HCT116 (cell line): ENCODE measurements around the gene TAF6L. TPM values are rescaled to one million over a fixed set of nuclear protein-coding genes. Genes with fewer than 3 reads are reported as not detected.

Experiments used
- ATAC-seq: fragments of 200-7000 bp; cut with Tn5 transposase; 2 replicates; pipeline ENCODE4 v1.9.1; 2020; ENCODE audit warnings: mild to moderate bottlenecking, moderate library complexity
- BruUV-seq: library from RNA; stranded (reverse); fragments of 400-500 nt; replicated peaks from 2 replicates; lab custom pipeline; 2021; lab: Mats Ljungman, UMichigan
- CTCF ChIA-PET: fragments of 300-600 bp; sonication (Branson Sonifier 250); formaldehyde crosslinking; loops from one replicate; lab custom pipeline; 2021; ENCODE audit warnings: antibody characterized with exemption; lab: Charles Lee
- POLR2A ChIA-PET: fragments of 300-600, 350-600 bp; sonication (Branson Sonifier 250); formaldehyde crosslinking; loops from one replicate; lab custom pipeline; 2021; ENCODE audit warnings: antibody characterized with exemption; lab: Charles Lee
- RAD21 ChIA-PET, 2 experiments: fragments of 300-600 bp; sonication (Branson Sonifier 250); formaldehyde crosslinking; loops; one replicate each; lab custom pipeline; 2023; ENCODE audit warnings: low total read pairs in 2 of 2; ENCODE audit not compliant: uncharacterized antibody in 2 of 2, unreplicated experiment in 2 of 2, low non-redundant PET in 1 of 2; lab: Charles Lee
- DNase-seq: peaks from one replicate; pipeline ENCODE4 v3.0.0-alpha.2; 2010; ENCODE audit warnings: low read depth, low spot score
- H2AFZ ChIP-seq: fragments of 200-600 bp; shearing (Covaris generic), sonication (generic); 2 replicates; pipeline ENCODE4 v1.6.1; 2017; ENCODE audit warnings: low read depth, mixed run types, mixed read lengths, antibody characterized with exemption, low read length; ENCODE audit not compliant: poor library complexity, severe bottlenecking
- H3K27ac ChIP-seq: 2 replicates; pipeline ENCODE4 v1.5.1; 2012; ENCODE audit warnings: low read depth, low read length
- H3K27me3 ChIP-seq: fragments of 200-600 bp; sonication (generic); 2 replicates; pipeline ENCODE4 v1.6.1; 2016; ENCODE audit warnings: mixed run types, low read length, mixed read lengths; ENCODE audit not compliant: insufficient read depth
- H3K36me3 ChIP-seq, 2 experiments: fragments of 200-500 bp in 1 of 2; fragments of 200-600 bp in 1 of 2; sonication (Bioruptor generic) in 1 of 2; sonication (generic) in 1 of 2; 2 replicates each; pipeline versions ENCODE4 v1.5.1 to v1.6.1; 2014 to 2016; ENCODE audit warnings: low read length in 2 of 2, inconsistent platforms in 1 of 2, mixed read lengths in 1 of 2, mixed run types in 1 of 2; ENCODE audit not compliant: insufficient read depth in 2 of 2, control insufficient read depth in 1 of 2
- H3K4me1 ChIP-seq, 2 experiments: fragments of 200-600 bp in 1 of 2; sonication (generic) in 1 of 2; 2 replicates each; pipeline versions ENCODE4 v1.5.1 to v1.6.1; 2012 to 2017; ENCODE audit warnings: low read length in 2 of 2, inconsistent platforms in 1 of 2, mild to moderate bottlenecking in 1 of 2, mixed read lengths in 1 of 2, mixed run types in 1 of 2, moderate library complexity in 1 of 2; ENCODE audit not compliant: insufficient read depth in 2 of 2, control insufficient read depth in 1 of 2
- H3K4me2 ChIP-seq: fragments of 200-600 bp; sonication (generic); 2 replicates; pipeline ENCODE4 v1.6.1; 2017; ENCODE audit warnings: mixed run types, low read length, mixed read lengths
- H3K4me3 ChIP-seq, 2 experiments: fragments of 200-600 bp in 1 of 2; sonication (generic) in 1 of 2; replicated peaks in 1 of 2; 2 replicates each; pipeline ENCODE4 v1.5.1; 2011 to 2016; ENCODE audit warnings: low read length in 2 of 2, control low read depth in 1 of 2, low read depth in 1 of 2, mild to moderate bottlenecking in 1 of 2, mixed read lengths in 1 of 2, mixed run types in 1 of 2
- H3K79me2 ChIP-seq: fragments of 200-600 bp; sonication (generic); 2 replicates; pipeline ENCODE4 v1.6.1; 2017; ENCODE audit warnings: mild to moderate bottlenecking, mixed run types, low read length, moderate library complexity, mixed read lengths; ENCODE audit not compliant: insufficient read depth
- H3K9ac ChIP-seq: fragments of 200-600 bp; sonication (generic); 2 replicates; pipeline ENCODE4 v1.6.1; 2016; ENCODE audit warnings: low read length, mixed read lengths
- H3K9me2 ChIP-seq: fragments of 200-600 bp; sonication (generic), shearing (Covaris generic); 2 replicates; pipeline ENCODE4 v1.6.1; 2017; ENCODE audit warnings: mixed run types, mild to moderate bottlenecking, moderate library complexity; ENCODE audit not compliant: insufficient read depth
- H3K9me3 ChIP-seq, 2 experiments: fragments of 200-500 bp in 1 of 2; fragments of 200-600 bp in 1 of 2; sonication (Bioruptor generic) in 1 of 2; sonication (generic) in 1 of 2; 2 replicates each; pipeline ENCODE4 v1.6.1; 2014 to 2017; ENCODE audit warnings: low read length in 2 of 2, mixed read lengths in 2 of 2, inconsistent platforms in 1 of 2, low read depth in 1 of 2, mild to moderate bottlenecking in 1 of 2, mixed run types in 1 of 2, moderate library complexity in 1 of 2; ENCODE audit not compliant: control insufficient read depth in 1 of 2, insufficient read depth in 1 of 2
- H4K20me1 ChIP-seq: fragments of 200-600 bp; sonication (generic), shearing (Covaris generic); 2 replicates; pipeline ENCODE4 v1.6.1; 2017; ENCODE audit warnings: mixed run types, mild to moderate bottlenecking, moderate library complexity; ENCODE audit not compliant: insufficient read depth
- ATF3 ChIP-seq: IDR thresholded peaks from 2 replicates; pipeline ENCODE4 v1.6.1; 2012
- CBX3 ChIP-seq: IDR thresholded peaks from 2 replicates; pipeline ENCODE4 v1.6.1; 2012; ENCODE audit warnings: low read depth
- CEBPB ChIP-seq: IDR thresholded peaks from 2 replicates; pipeline ENCODE4 v1.6.1; 2012; ENCODE audit warnings: low read depth
- ELF1 ChIP-seq: IDR thresholded peaks from 2 replicates; pipeline ENCODE4 v1.6.1; 2012; ENCODE audit warnings: low read depth, borderline replicate concordance
- EZH2phosphoT487 ChIP-seq: fragments of 200-600 bp; IDR thresholded peaks from 2 replicates; pipeline ENCODE4 v1.6.1; 2018; ENCODE audit warnings: antibody characterized with exemption, borderline replicate concordance
- JUND ChIP-seq: IDR thresholded peaks from 2 replicates; pipeline ENCODE4 v1.6.1; 2012
- POLR2A ChIP-seq: IDR thresholded peaks from 2 replicates; pipeline ENCODE4 v1.7.0; 2011; ENCODE audit warnings: borderline replicate concordance; ENCODE audit not compliant: insufficient read depth, insufficient read length; ENCODE audit errors: extremely low read depth
- POLR2AphosphoS5 ChIP-seq: IDR thresholded peaks from 2 replicates; pipeline ENCODE4 v1.6.1; 2011; ENCODE audit warnings: mild to moderate bottlenecking, low read depth, low read length, moderate library complexity
- RAD21 ChIP-seq: IDR thresholded peaks from 2 replicates; pipeline ENCODE4 v1.6.1; 2012; ENCODE audit warnings: low read depth, mild to moderate bottlenecking
- SIN3A ChIP-seq: IDR thresholded peaks from 2 replicates; pipeline ENCODE4 v1.6.1; 2012; ENCODE audit warnings: low read depth
- SP1 ChIP-seq: IDR thresholded peaks from 2 replicates; pipeline ENCODE4 v1.6.1; 2012; ENCODE audit warnings: low read depth
- SRF ChIP-seq: IDR thresholded peaks from 2 replicates; pipeline ENCODE4 v1.6.1; 2012; ENCODE audit warnings: low read depth
- TCF7L2 ChIP-seq: IDR thresholded peaks from 2 replicates; pipeline ENCODE4 v1.7.0; 2011; ENCODE audit warnings: borderline replicate concordance, inconsistent platforms; ENCODE audit not compliant: insufficient read depth, insufficient read length; ENCODE audit errors: extremely low read depth
- ZFX ChIP-seq: fragments of 450-650 bp; IDR thresholded peaks from 2 replicates; pipeline ENCODE4 v1.6.1; 2017
- ZNF274 ChIP-seq: fragments of 200-500 bp; sonication (Bioruptor generic); IDR thresholded peaks from 2 replicates; pipeline ENCODE4 v1.6.1; 2014; ENCODE audit warnings: mild to moderate bottlenecking, low read depth, low read length, inconsistent platforms
- intact Hi-C: fragments of 100-400 bp; cut with micrococcal nuclease; formaldehyde crosslinking; loops from 2 replicates; pipeline ENCODE4 v1.10.0; 2022
- total RNA-seq: library from RNA; stranded (reverse); gene quantifications from one replicate; pipeline ENCODE4 v1.2.1, GENCODE V29; 2021; ENCODE audit not compliant: unreplicated experiment
- TF ChIP-seq, protein P1 (sequence below): IDR thresholded peaks from 2 replicates; pipeline ENCODE4 v1.6.1; 2011; ENCODE audit warnings: mild to moderate bottlenecking, low read length, moderate library complexity; ENCODE audit not compliant: insufficient replicate concordance; ENCODE audit errors: extremely low read depth
- TF ChIP-seq, protein P2 (sequence below), 3 experiments: fragments of 200-600 bp in 1 of 3; sonication (generic) in 1 of 3; IDR thresholded peaks in 2 of 3; conservative IDR thresholded peaks in 1 of 3; 2 replicates each; pipeline ENCODE4 v1.5.1; 2012 to 2017; ENCODE audit warnings: low read depth in 2 of 3, low read length in 2 of 3, antibody characterized with exemption in 1 of 3, borderline replicate concordance in 1 of 3, control low read depth in 1 of 3, mild to moderate bottlenecking in 1 of 3, mixed read lengths in 1 of 3, mixed run types in 1 of 3, moderate library complexity in 1 of 3; ENCODE audit not compliant: insufficient read depth in 1 of 3

Gene TAF6L
- total RNA-seq, 1 experiment from 2014 or later, result 24.2 TPM

DNA sequence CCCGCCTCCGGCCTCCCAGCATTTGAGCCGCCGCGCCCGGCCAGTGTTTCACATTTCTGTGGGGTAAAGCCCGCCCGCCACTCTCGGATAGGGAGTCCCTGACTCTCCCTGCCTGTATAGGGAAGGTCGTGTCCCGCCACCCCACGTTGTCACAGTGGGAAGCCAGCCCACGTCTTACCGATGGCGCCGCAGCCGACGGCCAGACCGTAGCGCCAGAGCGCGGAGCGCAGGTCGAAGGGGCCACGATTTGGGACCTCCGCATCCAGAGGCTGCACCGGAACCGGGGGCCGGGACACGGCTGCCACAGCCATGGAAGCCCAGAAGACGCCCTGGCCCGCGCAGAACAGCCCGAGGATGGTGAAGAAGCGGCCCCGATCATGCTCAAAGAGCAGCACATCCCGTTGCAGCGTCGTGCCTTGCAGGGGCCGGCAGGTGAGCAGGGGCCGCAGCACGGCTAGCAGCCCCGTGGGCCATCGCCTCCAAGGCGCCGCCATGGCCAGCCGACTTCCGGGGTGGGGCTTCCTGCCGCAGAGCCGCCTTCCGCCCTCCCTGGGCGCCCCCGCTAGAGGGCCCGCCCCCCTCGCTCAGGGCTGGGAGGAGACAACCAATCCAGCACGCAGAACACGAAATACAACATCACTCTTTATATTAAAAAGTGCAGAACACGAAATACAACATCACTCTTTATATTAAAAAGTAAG lies 20.5 kb downstream of the TAF6L start, which contains the start of gene TMEM223 (continued):
- TF ChIP-seq ELF1 (no peak), EZH2phosphoT487 (no peak), ZFX (peak; percentile 69; the same call in 1 of the 2 replicates), ZNF274 (no peak), CEBPB (no peak), CBX3 (no peak), SIN3A (no peak), RAD21 (no peak), JUND (no peak), ATF3 (no peak), SRF (no peak)
- TF ChIP-seq, protein P1, sequence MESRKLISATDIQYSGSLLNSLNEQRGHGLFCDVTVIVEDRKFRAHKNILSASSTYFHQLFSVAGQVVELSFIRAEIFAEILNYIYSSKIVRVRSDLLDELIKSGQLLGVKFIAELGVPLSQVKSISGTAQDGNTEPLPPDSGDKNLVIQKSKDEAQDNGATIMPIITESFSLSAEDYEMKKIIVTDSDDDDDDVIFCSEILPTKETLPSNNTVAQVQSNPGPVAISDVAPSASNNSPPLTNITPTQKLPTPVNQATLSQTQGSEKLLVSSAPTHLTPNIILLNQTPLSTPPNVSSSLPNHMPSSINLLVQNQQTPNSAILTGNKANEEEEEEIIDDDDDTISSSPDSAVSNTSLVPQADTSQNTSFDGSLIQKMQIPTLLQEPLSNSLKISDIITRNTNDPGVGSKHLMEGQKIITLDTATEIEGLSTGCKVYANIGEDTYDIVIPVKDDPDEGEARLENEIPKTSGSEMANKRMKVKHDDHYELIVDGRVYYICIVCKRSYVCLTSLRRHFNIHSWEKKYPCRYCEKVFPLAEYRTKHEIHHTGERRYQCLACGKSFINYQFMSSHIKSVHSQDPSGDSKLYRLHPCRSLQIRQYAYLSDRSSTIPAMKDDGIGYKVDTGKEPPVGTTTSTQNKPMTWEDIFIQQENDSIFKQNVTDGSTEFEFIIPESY, result no peak

GRCh38 chr11:62792202-62792575 lies 21.0 kb downstream of the TAF6L start:
- Histone ChIP-seq H3K9me2 (no peaks in the 10 kb centered on the region), H3K36me3 (peaks cover 29 to 59% of the 10 kb centered on the region in 2 experiments), H2AFZ (no peak overlapping the region), H3K9me3 (no peaks in the 10 kb centered on the region), H4K20me1 (no peaks in the 10 kb centered on the region), H3K4me3 (peak overlapping the region; percentile 87 to 94), H3K4me2 (peak overlapping the region; percentile 91), H3K27me3 (no peaks in the 10 kb centered on the region), H3K9ac (peak overlapping the region; percentile 41), H3K4me1 (peaks cover 21 to 38% of the 10 kb centered on the region in 2 experiments; a peak in 3 of 4 replicates), H3K27ac (peak overlapping the region; percentile 98), H3K79me2 (peaks cover 45% of the 10 kb centered on the region)
- ChIA-PET POLR2A (interaction anchor here (0.6 to 1.0 kb wide), 3 partner anchors 38 to 56 kb away, joined by 3 to 5 read pairs (median 4); partner anchors contain the start of genes STX5 and ZBTB3), RAD21 (no interaction called here), CTCF (no interaction called here)
- no peak for DNase-seq
- no TSS peak for BruUV-seq
- intact Hi-C loops, result no loop called here
- no peak for ATAC-seq
- no peak for TF ChIP-seq ZNF274
- TF ChIP-seq ZFX, result no peak
- no peak for TF ChIP-seq TCF7L2
- no peak for TF ChIP-seq POLR2AphosphoS5
- TF ChIP-seq, protein P2, sequence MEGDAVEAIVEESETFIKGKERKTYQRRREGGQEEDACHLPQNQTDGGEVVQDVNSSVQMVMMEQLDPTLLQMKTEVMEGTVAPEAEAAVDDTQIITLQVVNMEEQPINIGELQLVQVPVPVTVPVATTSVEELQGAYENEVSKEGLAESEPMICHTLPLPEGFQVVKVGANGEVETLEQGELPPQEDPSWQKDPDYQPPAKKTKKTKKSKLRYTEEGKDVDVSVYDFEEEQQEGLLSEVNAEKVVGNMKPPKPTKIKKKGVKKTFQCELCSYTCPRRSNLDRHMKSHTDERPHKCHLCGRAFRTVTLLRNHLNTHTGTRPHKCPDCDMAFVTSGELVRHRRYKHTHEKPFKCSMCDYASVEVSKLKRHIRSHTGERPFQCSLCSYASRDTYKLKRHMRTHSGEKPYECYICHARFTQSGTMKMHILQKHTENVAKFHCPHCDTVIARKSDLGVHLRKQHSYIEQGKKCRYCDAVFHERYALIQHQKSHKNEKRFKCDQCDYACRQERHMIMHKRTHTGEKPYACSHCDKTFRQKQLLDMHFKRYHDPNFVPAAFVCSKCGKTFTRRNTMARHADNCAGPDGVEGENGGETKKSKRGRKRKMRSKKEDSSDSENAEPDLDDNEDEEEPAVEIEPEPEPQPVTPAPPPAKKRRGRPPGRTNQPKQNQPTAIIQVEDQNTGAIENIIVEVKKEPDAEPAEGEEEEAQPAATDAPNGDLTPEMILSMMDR (IDR thresholded peaks at IDR 0.05 in 2 of 3, conservative IDR thresholded peaks at IDR 0.05 in 1 of 3; ENCODE audit: borderline replicate concordance in 1 of 3, insufficient read depth in 1 of 3, low read depth in 2 of 3, low read length in 2 of 3), result no peak
- no peak for TF ChIP-seq ATF3
- TF ChIP-seq POLR2A, result no peak
- no peak for TF ChIP-seq SP1
- TF ChIP-seq ELF1, result no peak
- TF ChIP-seq, protein P1, result no peak
- TF ChIP-seq EZH2phosphoT487, result no peak
- no peak for TF ChIP-seq CBX3
- no peak for TF ChIP-seq SRF
- no peak for TF ChIP-seq JUND
- TF ChIP-seq SIN3A, result no peak
